OCI-LY7 (cell line): ENCODE data around the gene CCDC102B. TPM values are rescaled to one million over a fixed set of nuclear protein-coding genes. Genes with fewer than 3 reads are reported as not detected.

ENCODE experiments used
- BruUV-seq: library from RNA; stranded (reverse); fragments of 400-500 nt; replicated peaks from 2 replicates; lab custom pipeline; 2021; lab: Mats Ljungman, UMichigan
- CTCF ChIA-PET: fragments of 300-600 bp; sonication (Branson Sonifier 250); formaldehyde crosslinking; loops from one replicate; lab custom pipeline; 2022; ENCODE audit warnings: antibody characterized with exemption; ENCODE audit not compliant: unreplicated experiment; lab: Charles Lee
- POLR2A ChIA-PET: fragments of 300-600 bp; sonication (Branson Sonifier 250); formaldehyde crosslinking; loops from one replicate; lab custom pipeline; 2022; ENCODE audit warnings: antibody characterized with exemption; lab: Charles Lee
- DNase-seq: peaks from one replicate; pipeline ENCODE4 v3.0.0-alpha.2; 2015; ENCODE audit warnings: low spot score
- H2AFZ ChIP-seq: fragments of 200-600 bp; sonication (generic), shearing (Covaris generic); 2 replicates; pipeline ENCODE4 v1.6.1; 2014; ENCODE audit warnings: mild to moderate bottlenecking, antibody characterized with exemption, low read length, moderate library complexity
- H3K27ac ChIP-seq: fragments of 200-600 bp; sonication (generic); 2 replicates; pipeline ENCODE4 v1.5.1; 2014; ENCODE audit warnings: mixed run types, low read depth, mild to moderate bottlenecking, moderate library complexity, low read length, inconsistent platforms; ENCODE audit not compliant: poor library complexity, severe bottlenecking
- H3K36me3 ChIP-seq: fragments of 200-600 bp; sonication (generic); 2 replicates; pipeline ENCODE4 v1.6.1; 2014; ENCODE audit warnings: mild to moderate bottlenecking, antibody characterized with exemption, low read length, moderate library complexity, mixed read lengths; ENCODE audit not compliant: insufficient read depth
- H3K4me1 ChIP-seq: fragments of 200-600 bp; sonication (generic); 2 replicates; pipeline ENCODE4 v1.5.1; 2014; ENCODE audit warnings: mild to moderate bottlenecking, low read length; ENCODE audit not compliant: insufficient read depth, poor library complexity, severe bottlenecking
- H3K4me2 ChIP-seq: fragments of 200-600 bp; sonication (generic); 2 replicates; pipeline ENCODE4 v1.6.1; 2014; ENCODE audit warnings: mild to moderate bottlenecking, low read length
- H3K4me3 ChIP-seq: fragments of 200-600 bp; sonication (generic); 2 replicates; pipeline ENCODE4 v1.5.1; 2014; ENCODE audit warnings: mild to moderate bottlenecking, low read depth, low read length; ENCODE audit not compliant: poor library complexity, severe bottlenecking
- H3K79me2 ChIP-seq: fragments of 200-600 bp; sonication (generic); 2 replicates; pipeline ENCODE4 v1.6.1; 2016; ENCODE audit warnings: low read depth, mild to moderate bottlenecking, low read length, moderate library complexity, mixed read lengths; ENCODE audit not compliant: insufficient read depth
- H3K9me2 ChIP-seq: fragments of 200-600 bp; sonication (generic); 2 replicates; pipeline ENCODE4 v1.6.1; 2016; ENCODE audit warnings: mild to moderate bottlenecking, low read length, mixed read lengths; ENCODE audit not compliant: insufficient read depth
- H3K9me3 ChIP-seq: fragments of 200-600 bp; sonication (generic); 2 replicates; pipeline ENCODE4 v1.6.1; 2014; ENCODE audit warnings: mild to moderate bottlenecking, mixed run types, low read length, mixed read lengths
- H4K20me1 ChIP-seq: fragments of 200-600 bp; sonication (generic); 2 replicates; pipeline ENCODE4 v1.6.1; 2014; ENCODE audit warnings: mild to moderate bottlenecking, antibody characterized with exemption, low read length, moderate library complexity, mixed read lengths; ENCODE audit not compliant: insufficient read depth
- EZH2phosphoT487 ChIP-seq: fragments of 200-600 bp; sonication (generic); IDR thresholded peaks from 2 replicates; pipeline ENCODE4 v1.6.1; 2018; ENCODE audit warnings: low read depth, borderline replicate concordance, mild to moderate bottlenecking, mixed run types, antibody characterized with exemption, low read length, moderate library complexity, mixed read lengths
- intact Hi-C: fragments of 100-400 bp; cut with micrococcal nuclease; formaldehyde crosslinking; loops from one replicate; pipeline ENCODE4 v1.10.0; 2022; ENCODE audit not compliant: unreplicated experiment
- total RNA-seq, 2 experiments: library from RNA; depleted of rRNA in 1 of 2; stranded (reverse); fragments of >200 nt in 1 of 2; shearing (Covaris generic) in 1 of 2; gene quantifications; 2 replicates each; pipeline ENCODE4 v1.2.3, GENCODE V29; 2014 to 2022
- TF ChIP-seq, protein P1 (sequence below): fragments of 200-600 bp; sonication (generic); conservative IDR thresholded peaks from 2 replicates; pipeline ENCODE4 v1.5.1; 2014; ENCODE audit warnings: mild to moderate bottlenecking, antibody characterized with exemption, low read length, moderate library complexity, mixed read lengths

CCDC102B gene
- total RNA-seq, 2 experiments from 2014 or later = 0.46 to 0.54 TPM

DNA sequence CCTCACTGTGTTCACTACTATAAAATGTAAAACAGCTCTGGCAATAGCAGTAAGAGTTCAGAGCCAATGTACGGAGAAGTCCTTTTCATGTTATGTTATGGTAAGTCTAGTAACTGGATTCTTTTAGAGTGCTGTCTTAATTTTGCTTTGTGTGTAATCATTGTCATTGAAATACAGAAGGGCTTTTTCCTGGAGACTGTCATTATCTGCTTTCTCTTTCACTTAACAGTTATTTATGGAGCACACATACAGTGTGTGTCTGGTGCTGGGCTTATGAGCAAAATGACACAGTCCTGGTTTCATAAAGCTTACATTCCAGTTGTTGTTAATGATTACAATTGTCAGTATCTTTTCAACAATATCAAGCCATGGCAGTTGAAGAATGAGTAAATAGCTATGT lies 95.5 kb downstream of the CCDC102B start:
- H4K20me1 ChIP-seq = no peaks in the 10 kb centered on the region
- intact Hi-C loops = no loop called here
- no peak overlapping the region for H2AFZ ChIP-seq
- no peaks in the 10 kb centered on the region for H3K9me3 ChIP-seq
- H3K79me2 ChIP-seq = no peaks in the 10 kb centered on the region
- ChIA-PET POLR2A (no interaction called here), CTCF (no interaction called here)
- no peak overlapping the region for H3K4me3 ChIP-seq
- TF ChIP-seq EZH2phosphoT487 = no peak
- TF ChIP-seq, protein P1, sequence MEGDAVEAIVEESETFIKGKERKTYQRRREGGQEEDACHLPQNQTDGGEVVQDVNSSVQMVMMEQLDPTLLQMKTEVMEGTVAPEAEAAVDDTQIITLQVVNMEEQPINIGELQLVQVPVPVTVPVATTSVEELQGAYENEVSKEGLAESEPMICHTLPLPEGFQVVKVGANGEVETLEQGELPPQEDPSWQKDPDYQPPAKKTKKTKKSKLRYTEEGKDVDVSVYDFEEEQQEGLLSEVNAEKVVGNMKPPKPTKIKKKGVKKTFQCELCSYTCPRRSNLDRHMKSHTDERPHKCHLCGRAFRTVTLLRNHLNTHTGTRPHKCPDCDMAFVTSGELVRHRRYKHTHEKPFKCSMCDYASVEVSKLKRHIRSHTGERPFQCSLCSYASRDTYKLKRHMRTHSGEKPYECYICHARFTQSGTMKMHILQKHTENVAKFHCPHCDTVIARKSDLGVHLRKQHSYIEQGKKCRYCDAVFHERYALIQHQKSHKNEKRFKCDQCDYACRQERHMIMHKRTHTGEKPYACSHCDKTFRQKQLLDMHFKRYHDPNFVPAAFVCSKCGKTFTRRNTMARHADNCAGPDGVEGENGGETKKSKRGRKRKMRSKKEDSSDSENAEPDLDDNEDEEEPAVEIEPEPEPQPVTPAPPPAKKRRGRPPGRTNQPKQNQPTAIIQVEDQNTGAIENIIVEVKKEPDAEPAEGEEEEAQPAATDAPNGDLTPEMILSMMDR = no peak
- H3K27ac ChIP-seq = no peak overlapping the region
- H3K4me2 ChIP-seq = no peak overlapping the region
- no TSS peak for BruUV-seq
- no peaks in the 10 kb centered on the region for H3K9me2 ChIP-seq
- DNase-seq = no peak
- H3K4me1 ChIP-seq = no peaks in the 10 kb centered on the region
- H3K36me3 ChIP-seq = no peaks in the 10 kb centered on the region

DNA sequence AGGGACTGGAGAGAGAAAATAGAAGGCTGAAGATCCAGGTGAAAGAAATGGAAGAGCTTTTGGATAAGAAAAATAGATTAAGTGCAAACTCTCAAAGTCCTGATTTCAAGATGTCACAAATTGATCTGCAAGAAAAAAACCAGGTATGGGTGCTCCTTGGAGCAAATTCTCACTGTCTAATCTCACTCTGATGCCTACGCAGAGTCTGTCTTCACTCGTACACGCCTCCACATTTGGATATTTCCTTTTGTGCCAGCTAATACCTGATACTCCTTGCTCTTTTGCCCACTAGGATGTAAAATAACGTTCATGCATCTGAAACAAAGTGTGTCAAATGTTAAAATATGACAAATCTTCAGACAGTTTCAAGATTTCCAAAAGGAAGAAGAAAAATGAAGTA lies 99.4 kb downstream of the CCDC102B start:
- intact Hi-C loops = no loop called here
- CTCF ChIA-PET = no interaction called here
- Histone ChIP-seq H3K79me2 (no peaks in the 10 kb centered on the region), H3K4me2 (no peak overlapping the region), H3K9me2 (no peaks in the 10 kb centered on the region), H3K36me3 (no peaks in the 10 kb centered on the region), H4K20me1 (no peaks in the 10 kb centered on the region), H3K9me3 (no peaks in the 10 kb centered on the region), H3K27ac (no peak overlapping the region), H2AFZ (no peak overlapping the region), H3K4me1 (no peaks in the 10 kb centered on the region), H3K4me3 (no peak overlapping the region)
- no peak for DNase-seq
- no TSS peak for BruUV-seq
- POLR2A ChIA-PET = interaction anchor here (0.6 kb wide), 1 partner anchor 69 kb away, joined by 3 read pairs; no protein-coding TSS in a partner anchor
- TF ChIP-seq, protein P1 = no peak
- TF ChIP-seq EZH2phosphoT487 = no peak

DNA sequence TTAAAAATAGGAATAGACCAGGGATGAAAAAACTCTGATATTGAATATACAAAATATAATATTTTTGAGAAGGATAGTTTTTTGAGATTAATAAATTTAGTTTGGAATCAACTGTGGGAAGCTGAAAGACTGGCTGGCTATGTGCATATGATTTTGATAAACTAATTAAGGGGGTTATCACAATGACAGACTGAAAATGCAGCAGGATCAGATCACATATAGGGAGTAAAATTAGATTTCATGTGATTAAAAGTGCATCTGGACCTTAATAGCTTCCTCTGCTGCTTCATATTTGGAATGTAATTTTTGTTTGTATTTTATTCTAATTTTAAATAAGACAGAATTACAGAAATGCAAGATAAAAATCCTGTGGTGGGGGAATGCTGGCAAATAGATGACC lies 111.7 kb downstream of the CCDC102B start:
- Histone ChIP-seq H3K4me1 (no peaks in the 10 kb centered on the region), H3K79me2 (no peaks in the 10 kb centered on the region), H3K4me3 (no peak overlapping the region), H3K36me3 (no peaks in the 10 kb centered on the region), H3K4me2 (no peak overlapping the region), H4K20me1 (no peaks in the 10 kb centered on the region), H3K27ac (no peak overlapping the region), H3K9me2 (no peaks in the 10 kb centered on the region), H3K9me3 (no peaks in the 10 kb centered on the region), H2AFZ (no peak overlapping the region)
- no peak for TF ChIP-seq EZH2phosphoT487
- TF ChIP-seq, protein P1 = no peak
- intact Hi-C loops = no loop called here
- CTCF ChIA-PET = no interaction called here
- POLR2A ChIA-PET = no interaction called here
- BruUV-seq = no TSS peak
- no peak for DNase-seq
